SK-N-SH treated with all-trans-retinoic acid at 6 μM for 48 hours (cell line): Measurements from ENCODE around the gene CKAP2.
A peak's percentile ranks its signal among the peaks of the same experiment; 100 is the strongest.

Experiments
- ATAC-seq: fragments of 200-7000 bp; cut with Tn5 transposase; 3 replicates; pipeline ENCODE4 v1.9.1; 2020; ENCODE audit warnings: mild to moderate bottlenecking, moderate library complexity
- ARNTL ChIP-seq: fragments of 450-650 bp; formaldehyde crosslinking; IDR thresholded peaks from 2 replicates; pipeline ENCODE4 v1.5.0; 2020; ENCODE audit warnings: low read depth, mild to moderate bottlenecking, moderate library complexity, borderline replicate concordance
- BACH2 ChIP-seq: fragments of 250-450 bp; sonication (Bioruptor Pico); IDR thresholded peaks from 2 replicates; pipeline ENCODE4 v1.9.0; 2021; ENCODE audit warnings: mild to moderate bottlenecking, borderline replicate concordance
- CSDC2 ChIP-seq: fragments of 250-450 bp; sonication (Bioruptor Pico); IDR thresholded peaks from 2 replicates; pipeline ENCODE4 v1.5.0; 2020; ENCODE audit warnings: mild to moderate bottlenecking, moderate library complexity
- ESRRG ChIP-seq: fragments of 250-450 bp; sonication (Bioruptor Pico); IDR thresholded peaks from 2 replicates; pipeline ENCODE4 v1.6.1; 2021; ENCODE audit warnings: mild to moderate bottlenecking
- GLIS3 ChIP-seq: fragments of 250-450 bp; sonication (Bioruptor Pico); IDR thresholded peaks from 2 replicates; pipeline ENCODE4 v1.5.0; 2020; ENCODE audit warnings: mild to moderate bottlenecking, moderate library complexity
- ISL1 ChIP-seq: fragments of 250-450 bp; sonication (Bioruptor Pico); IDR thresholded peaks from 2 replicates; pipeline ENCODE4 v2.1.2; 2022; ENCODE audit warnings: mild to moderate bottlenecking, moderate library complexity
- OSR1 ChIP-seq: fragments of 250-450 bp; sonication (Bioruptor Pico); IDR thresholded peaks from 2 replicates; pipeline ENCODE4 v1.8.0; 2022; ENCODE audit warnings: moderate library complexity, mild to moderate bottlenecking, inconsistent platforms
- PPARA ChIP-seq: fragments of 250-450 bp; sonication (Bioruptor Pico); IDR thresholded peaks from 2 replicates; pipeline ENCODE4 v1.5.0; 2020; ENCODE audit warnings: mild to moderate bottlenecking, borderline replicate concordance
- RARB ChIP-seq: fragments of 250-450 bp; sonication (Bioruptor Pico); IDR thresholded peaks from 2 replicates; pipeline ENCODE4 v1.8.0; 2021; ENCODE audit warnings: mild to moderate bottlenecking, moderate library complexity
- SNAI2 ChIP-seq: fragments of 250-450 bp; sonication (Bioruptor Pico); IDR thresholded peaks from 2 replicates; pipeline ENCODE4 v1.5.0; 2020; ENCODE audit warnings: mild to moderate bottlenecking, moderate library complexity
- TCF4 ChIP-seq: fragments of 250-450 bp; sonication (Bioruptor Pico); IDR thresholded peaks from 2 replicates; pipeline ENCODE4 v1.8.0; 2021; ENCODE audit warnings: mild to moderate bottlenecking, moderate library complexity, borderline replicate concordance
- TOX ChIP-seq: fragments of 250-450 bp; sonication (Bioruptor Pico); IDR thresholded peaks from 2 replicates; pipeline ENCODE4 v1.8.0; 2021; ENCODE audit warnings: mild to moderate bottlenecking, moderate library complexity, borderline replicate concordance
- ZC3H10 ChIP-seq: fragments of 250-450 bp; sonication (Bioruptor Pico); IDR thresholded peaks from 2 replicates; pipeline ENCODE4 v1.5.1; 2021; ENCODE audit warnings: mild to moderate bottlenecking, moderate library complexity
- ZFP3 ChIP-seq: fragments of 250-450 bp; sonication (Bioruptor Pico); IDR thresholded peaks from 2 replicates; pipeline ENCODE4 v1.5.0; 2020; ENCODE audit warnings: mild to moderate bottlenecking, moderate library complexity
- ZFP30 ChIP-seq: fragments of 450-650 bp; formaldehyde crosslinking; IDR thresholded peaks from 2 replicates; pipeline ENCODE4 v1.5.0; 2022; ENCODE audit warnings: mild to moderate bottlenecking, moderate library complexity
- ZNF565 ChIP-seq: fragments of 450-650 bp; formaldehyde crosslinking; conservative IDR thresholded peaks from 2 replicates; pipeline ENCODE4 v1.5.0; 2020; ENCODE audit warnings: low read depth, mild to moderate bottlenecking, moderate library complexity
- ZNF8 ChIP-seq: fragments of 450-650 bp; formaldehyde crosslinking; IDR thresholded peaks from 2 replicates; pipeline ENCODE4 v1.5.0; 2020; ENCODE audit warnings: mild to moderate bottlenecking, moderate library complexity
- TF ChIP-seq, protein P1 (sequence below): fragments of 250-450 bp; sonication (Bioruptor Pico); IDR thresholded peaks from 2 replicates; pipeline ENCODE4 v1.8.0; 2021; ENCODE audit warnings: low read depth, mild to moderate bottlenecking, moderate library complexity, borderline replicate concordance
- TF ChIP-seq, protein P2 (sequence below): fragments of 250-450 bp; sonication (Bioruptor Pico); IDR thresholded peaks from 2 replicates; pipeline ENCODE4 v1.5.1; 2020; ENCODE audit warnings: low read depth, mild to moderate bottlenecking, moderate library complexity
- TF ChIP-seq, protein P3 (sequence below): fragments of 250-450 bp; sonication (Bioruptor Pico); IDR thresholded peaks from 2 replicates; pipeline ENCODE4 v1.5.1; 2021; ENCODE audit warnings: mild to moderate bottlenecking, moderate library complexity
- TF ChIP-seq, protein P4 (sequence below): fragments of 250-450 bp; sonication (Bioruptor Pico); IDR thresholded peaks from 2 replicates; pipeline ENCODE4 v1.8.0; 2020; ENCODE audit warnings: mild to moderate bottlenecking, moderate library complexity, borderline replicate concordance
- TF ChIP-seq, protein P5 (sequence below): fragments of 250-450 bp; sonication (Bioruptor Pico); IDR thresholded peaks from 2 replicates; pipeline ENCODE4 v1.5.0; 2020; ENCODE audit warnings: mild to moderate bottlenecking, moderate library complexity

Gene CKAP2

DNA sequence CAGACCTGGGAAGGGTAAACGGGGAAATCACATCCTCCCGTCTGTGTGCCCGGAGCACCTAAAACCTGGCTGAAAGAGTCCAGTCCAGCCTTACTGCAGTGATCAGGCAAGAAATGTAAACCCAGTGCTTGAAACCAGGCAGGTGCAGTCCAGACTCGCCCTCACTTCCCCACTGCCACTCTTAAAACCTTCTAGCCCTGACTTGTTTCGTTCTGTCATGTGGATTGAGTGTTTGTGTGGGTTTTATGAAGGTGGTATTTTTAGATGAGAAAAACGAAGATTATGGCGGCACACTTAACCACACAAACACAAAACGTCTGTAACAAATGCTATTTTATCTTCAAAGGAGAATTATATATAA lies 839 bp upstream of the CKAP2 start:
- 0 out of 3 replicates have a peak, but pooled peaks have one; percentile 1 for ATAC-seq
- TF ChIP-seq CSDC2 (CRISPR knock-in tag) (no peak), PPARA (CRISPR knock-in tag) (no peak), TCF4 (CRISPR knock-in tag) (no peak), BACH2 (CRISPR knock-in tag) (no peak)

DNA sequence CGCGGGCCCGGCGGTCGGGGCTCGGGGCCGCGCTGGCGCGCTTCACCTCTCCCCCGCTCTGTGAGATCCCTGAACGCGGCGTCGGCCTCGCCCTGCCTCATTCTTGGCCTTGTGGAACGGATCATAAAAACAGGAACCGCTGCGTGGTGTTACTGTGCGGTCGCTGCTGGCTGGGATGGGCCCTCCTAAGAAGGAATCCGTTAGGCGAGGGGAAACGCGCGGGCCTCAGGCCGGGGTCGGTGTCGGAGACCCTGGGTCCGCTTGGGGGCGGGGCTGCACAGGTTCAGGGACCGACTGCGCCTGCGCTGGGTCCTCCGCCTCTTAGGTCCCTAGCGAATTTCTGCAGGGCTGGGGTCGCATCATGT lies 381 bp downstream of the CKAP2 start:
- ATAC-seq = peak; percentile 65
- TF ChIP-seq SNAI2 (CRISPR knock-in tag) (no peak), ZNF565 (CRISPR knock-in tag) (no peak), GLIS3 (CRISPR knock-in tag) (no peak), CSDC2 (CRISPR knock-in tag) (no peak), TOX (no peak), PPARA (CRISPR knock-in tag) (no peak), RARB (CRISPR knock-in tag) (no peak), ZFP3 (CRISPR knock-in tag) (no peak), ISL1 (no peak), ZFP30 (CRISPR knock-in tag) (no peak), ARNTL (CRISPR knock-in tag) (no peak), ESRRG (CRISPR knock-in tag) (no peak), ZC3H10 (CRISPR knock-in tag) (no peak), OSR1 (CRISPR knock-in tag) (no peak), TCF4 (CRISPR knock-in tag) (no peak), BACH2 (CRISPR knock-in tag) (no peak)
- TF ChIP-seq, protein P1, sequence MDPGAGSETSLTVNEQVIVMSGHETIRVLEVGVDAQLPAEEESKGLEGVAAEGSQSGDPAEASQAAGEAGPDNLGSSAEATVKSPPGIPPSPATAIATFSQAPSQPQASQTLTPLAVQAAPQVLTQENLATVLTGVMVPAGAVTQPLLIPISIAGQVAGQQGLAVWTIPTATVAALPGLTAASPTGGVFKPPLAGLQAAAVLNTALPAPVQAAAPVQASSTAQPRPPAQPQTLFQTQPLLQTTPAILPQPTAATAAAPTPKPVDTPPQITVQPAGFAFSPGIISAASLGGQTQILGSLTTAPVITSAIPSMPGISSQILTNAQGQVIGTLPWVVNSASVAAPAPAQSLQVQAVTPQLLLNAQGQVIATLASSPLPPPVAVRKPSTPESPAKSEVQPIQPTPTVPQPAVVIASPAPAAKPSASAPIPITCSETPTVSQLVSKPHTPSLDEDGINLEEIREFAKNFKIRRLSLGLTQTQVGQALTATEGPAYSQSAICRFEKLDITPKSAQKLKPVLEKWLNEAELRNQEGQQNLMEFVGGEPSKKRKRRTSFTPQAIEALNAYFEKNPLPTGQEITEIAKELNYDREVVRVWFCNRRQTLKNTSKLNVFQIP (CRISPR knock-in tag) = no peak
- TF ChIP-seq, protein P2, sequence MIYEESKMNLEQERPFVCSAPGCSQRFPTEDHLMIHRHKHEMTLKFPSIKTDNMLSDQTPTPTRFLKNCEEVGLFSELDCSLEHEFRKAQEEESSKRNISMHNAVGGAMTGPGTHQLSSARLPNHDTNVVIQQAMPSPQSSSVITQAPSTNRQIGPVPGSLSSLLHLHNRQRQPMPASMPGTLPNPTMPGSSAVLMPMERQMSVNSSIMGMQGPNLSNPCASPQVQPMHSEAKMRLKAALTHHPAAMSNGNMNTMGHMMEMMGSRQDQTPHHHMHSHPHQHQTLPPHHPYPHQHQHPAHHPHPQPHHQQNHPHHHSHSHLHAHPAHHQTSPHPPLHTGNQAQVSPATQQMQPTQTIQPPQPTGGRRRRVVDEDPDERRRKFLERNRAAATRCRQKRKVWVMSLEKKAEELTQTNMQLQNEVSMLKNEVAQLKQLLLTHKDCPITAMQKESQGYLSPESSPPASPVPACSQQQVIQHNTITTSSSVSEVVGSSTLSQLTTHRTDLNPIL (CRISPR knock-in tag) = no peak
- TF ChIP-seq, protein P3, sequence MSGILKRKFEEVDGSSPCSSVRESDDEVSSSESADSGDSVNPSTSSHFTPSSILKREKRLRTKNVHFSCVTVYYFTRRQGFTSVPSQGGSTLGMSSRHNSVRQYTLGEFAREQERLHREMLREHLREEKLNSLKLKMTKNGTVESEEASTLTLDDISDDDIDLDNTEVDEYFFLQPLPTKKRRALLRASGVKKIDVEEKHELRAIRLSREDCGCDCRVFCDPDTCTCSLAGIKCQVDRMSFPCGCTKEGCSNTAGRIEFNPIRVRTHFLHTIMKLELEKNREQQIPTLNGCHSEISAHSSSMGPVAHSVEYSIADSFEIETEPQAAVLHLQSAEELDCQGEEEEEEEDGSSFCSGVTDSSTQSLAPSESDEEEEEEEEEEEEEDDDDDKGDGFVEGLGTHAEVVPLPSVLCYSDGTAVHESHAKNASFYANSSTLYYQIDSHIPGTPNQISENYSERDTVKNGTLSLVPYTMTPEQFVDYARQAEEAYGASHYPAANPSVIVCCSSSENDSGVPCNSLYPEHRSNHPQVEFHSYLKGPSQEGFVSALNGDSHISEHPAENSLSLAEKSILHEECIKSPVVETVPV = no peak

DNA sequence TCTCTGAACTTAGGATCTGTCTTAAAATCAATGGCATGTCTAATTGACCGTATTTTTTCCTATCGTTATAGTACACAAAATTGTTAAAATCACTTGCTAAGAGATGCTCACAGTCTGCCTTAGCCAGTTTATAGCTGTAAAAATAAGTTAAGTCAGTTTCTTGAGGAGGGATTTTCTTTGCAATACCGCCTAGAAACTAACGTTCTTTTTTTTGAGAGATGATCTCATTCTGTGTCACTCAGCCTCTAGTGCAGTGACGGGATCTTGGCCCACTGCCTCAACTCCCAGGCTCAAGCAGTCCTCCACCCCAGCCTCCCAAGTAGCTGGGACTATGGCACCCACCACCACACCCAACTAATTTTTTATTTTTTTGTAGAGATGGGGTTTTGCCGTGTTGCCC lies 4.4 kb downstream of the CKAP2 start:
- TF ChIP-seq, protein P4, sequence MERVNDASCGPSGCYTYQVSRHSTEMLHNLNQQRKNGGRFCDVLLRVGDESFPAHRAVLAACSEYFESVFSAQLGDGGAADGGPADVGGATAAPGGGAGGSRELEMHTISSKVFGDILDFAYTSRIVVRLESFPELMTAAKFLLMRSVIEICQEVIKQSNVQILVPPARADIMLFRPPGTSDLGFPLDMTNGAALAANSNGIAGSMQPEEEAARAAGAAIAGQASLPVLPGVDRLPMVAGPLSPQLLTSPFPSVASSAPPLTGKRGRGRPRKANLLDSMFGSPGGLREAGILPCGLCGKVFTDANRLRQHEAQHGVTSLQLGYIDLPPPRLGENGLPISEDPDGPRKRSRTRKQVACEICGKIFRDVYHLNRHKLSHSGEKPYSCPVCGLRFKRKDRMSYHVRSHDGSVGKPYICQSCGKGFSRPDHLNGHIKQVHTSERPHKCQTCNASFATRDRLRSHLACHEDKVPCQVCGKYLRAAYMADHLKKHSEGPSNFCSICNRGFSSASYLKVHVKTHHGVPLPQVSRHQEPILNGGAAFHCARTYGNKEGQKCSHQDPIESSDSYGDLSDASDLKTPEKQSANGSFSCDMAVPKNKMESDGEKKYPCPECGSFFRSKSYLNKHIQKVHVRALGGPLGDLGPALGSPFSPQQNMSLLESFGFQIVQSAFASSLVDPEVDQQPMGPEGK = no peak
- TF ChIP-seq BACH2 (CRISPR knock-in tag) (no peak), ISL1 (no peak), ZNF8 (no peak), RARB (CRISPR knock-in tag) (no peak), ZFP30 (CRISPR knock-in tag) (no peak), ESRRG (CRISPR knock-in tag) (no peak), TCF4 (CRISPR knock-in tag) (no peak), OSR1 (CRISPR knock-in tag) (no peak), ARNTL (CRISPR knock-in tag) (no peak), ZC3H10 (CRISPR knock-in tag) (no peak), GLIS3 (CRISPR knock-in tag) (no peak)
- TF ChIP-seq, protein P5, sequence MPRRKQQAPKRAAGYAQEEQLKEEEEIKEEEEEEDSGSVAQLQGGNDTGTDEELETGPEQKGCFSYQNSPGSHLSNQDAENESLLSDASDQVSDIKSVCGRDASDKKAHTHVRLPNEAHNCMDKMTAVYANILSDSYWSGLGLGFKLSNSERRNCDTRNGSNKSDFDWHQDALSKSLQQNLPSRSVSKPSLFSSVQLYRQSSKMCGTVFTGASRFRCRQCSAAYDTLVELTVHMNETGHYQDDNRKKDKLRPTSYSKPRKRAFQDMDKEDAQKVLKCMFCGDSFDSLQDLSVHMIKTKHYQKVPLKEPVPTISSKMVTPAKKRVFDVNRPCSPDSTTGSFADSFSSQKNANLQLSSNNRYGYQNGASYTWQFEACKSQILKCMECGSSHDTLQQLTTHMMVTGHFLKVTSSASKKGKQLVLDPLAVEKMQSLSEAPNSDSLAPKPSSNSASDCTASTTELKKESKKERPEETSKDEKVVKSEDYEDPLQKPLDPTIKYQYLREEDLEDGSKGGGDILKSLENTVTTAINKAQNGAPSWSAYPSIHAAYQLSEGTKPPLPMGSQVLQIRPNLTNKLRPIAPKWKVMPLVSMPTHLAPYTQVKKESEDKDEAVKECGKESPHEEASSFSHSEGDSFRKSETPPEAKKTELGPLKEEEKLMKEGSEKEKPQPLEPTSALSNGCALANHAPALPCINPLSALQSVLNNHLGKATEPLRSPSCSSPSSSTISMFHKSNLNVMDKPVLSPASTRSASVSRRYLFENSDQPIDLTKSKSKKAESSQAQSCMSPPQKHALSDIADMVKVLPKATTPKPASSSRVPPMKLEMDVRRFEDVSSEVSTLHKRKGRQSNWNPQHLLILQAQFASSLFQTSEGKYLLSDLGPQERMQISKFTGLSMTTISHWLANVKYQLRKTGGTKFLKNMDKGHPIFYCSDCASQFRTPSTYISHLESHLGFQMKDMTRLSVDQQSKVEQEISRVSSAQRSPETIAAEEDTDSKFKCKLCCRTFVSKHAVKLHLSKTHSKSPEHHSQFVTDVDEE (CRISPR knock-in tag) = no peak
- TF ChIP-seq, protein P3 = no peak
- TF ChIP-seq, protein P2 (CRISPR knock-in tag) = no peak
- TF ChIP-seq, protein P1 (CRISPR knock-in tag) = no peak
- no peak for ATAC-seq
